SKM-1 treated with dmso at 0.1 percent for 144 hours (cell line): Measurements from ENCODE around the gene PHF21B.
"Not testable (repeated sequence)": the region's sequence is repeated elsewhere in the genome, so short reads cannot be mapped to it uniquely, and the experiment has no call there.

Experiments used
- DNase-seq: peaks from one replicate; lab custom pipeline; 2025; ENCODE audit not compliant: unreplicated experiment; lab: John Stamatoyannopoulos, UW

Gene PHF21B

GRCh38 chr22:44919691-44920090 is 90.1 kb downstream of the PHF21B start:
- no peak for DNase-seq

GRCh38 chr22:44918925-44919392 is 90.8 kb downstream of the PHF21B start:
- no peak for DNase-seq

GRCh38 chr22:44918166-44918924 is 91.5 kb downstream of the PHF21B start:
- no peak for DNase-seq

GRCh38 chr22:44917372-44918165 is 92.2 kb downstream of the PHF21B start:
- no peak for DNase-seq

GRCh38 chr22:44916281-44917231 is 93.2 kb downstream of the PHF21B start:
- DNase-seq = no peak

GRCh38 chr22:44915441-44915840 is 94.4 kb downstream of the PHF21B start:
- DNase-seq = no peak

GRCh38 chr22:44914026-44914721 is 95.6 kb downstream of the PHF21B start:
- DNase-seq = no peak

- no peak for DNase-seq
Observed at GRCh38 chr22:44913198-44913983, 96.4 kb downstream of the PHF21B start.

GRCh38 chr22:44909241-44909640 is 100.6 kb downstream of the PHF21B start:
- DNase-seq = no peak

- DNase-seq = no peak
Observed at GRCh38 chr22:44907765-44908737, 101.8 kb downstream of the PHF21B start.

GRCh38 chr22:44906999-44907644 is 102.7 kb downstream of the PHF21B start:
- no peak for DNase-seq

- no peak for DNase-seq
Observed at GRCh38 chr22:44906248-44906936, 103.4 kb downstream of the PHF21B start.

- not testable (repeated sequence) for DNase-seq
Observed at GRCh38 chr22:44904492-44905152, 105.2 kb downstream of the PHF21B start.

GRCh38 chr22:44903164-44903563 is 106.6 kb downstream of the PHF21B start:
- DNase-seq = not testable (repeated sequence)

GRCh38 chr22:44901301-44901700 is 108.5 kb downstream of the PHF21B start:
- no peak for DNase-seq

- no peak for DNase-seq
Observed at GRCh38 chr22:44898236-44898635, 111.6 kb downstream of the PHF21B start.
